D721Med (cell line): Measurements from ENCODE around the gene CHST15.

Experiments used
- DNase-seq: peaks from one replicate; pipeline ENCODE4 v3.0.0; 2011; ENCODE audit warnings: low spot score; ENCODE audit not compliant: insufficient read length
- FAIRE-seq: peaks from 2 replicates; lab custom pipeline; 2011; peaks lifted over from hg19 to GRCh38; lab: Jason Lieb, UNC
- CTCF ChIP-seq: IDR thresholded peaks from 2 replicates; pipeline ENCODE4 v1.5.1; 2012; ENCODE audit warnings: mild to moderate bottlenecking, control low read depth; ENCODE audit not compliant: insufficient read depth; ENCODE audit errors: missing control alignments

The CHST15 gene

GRCh38 chr10:124132876-124133275, 39.5 kb upstream of the CHST15 start:
- DNase-seq: no peak
- no peak for FAIRE-seq
- TF ChIP-seq CTCF: no peak

- TF ChIP-seq CTCF: no peak
- DNase-seq (no peak), FAIRE-seq (no peak)
Measured at GRCh38 chr10:124132306-124132705, 38.9 kb upstream of the CHST15 start.

DNA sequence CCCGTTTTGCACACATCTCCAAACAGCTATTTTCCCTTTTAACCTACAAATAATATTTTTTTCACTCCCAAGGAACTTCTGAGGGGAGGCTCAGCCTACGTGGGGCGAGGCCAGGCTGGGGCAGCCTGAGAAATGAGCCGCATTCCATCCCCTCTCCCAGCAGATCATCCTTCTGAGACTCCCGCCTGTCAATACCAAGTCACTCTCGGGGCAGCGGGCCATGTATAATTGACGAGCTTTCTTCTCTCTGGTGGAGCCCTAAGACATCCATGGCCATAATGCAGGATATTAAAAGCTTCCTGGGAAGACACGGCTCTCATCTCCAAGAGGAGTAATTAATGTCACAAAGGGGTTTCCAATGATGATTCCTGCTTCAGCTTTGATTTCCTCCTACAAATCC, 37.8 kb upstream of the CHST15 start:
- DNase-seq (no peak), FAIRE-seq (no peak)

DNA sequence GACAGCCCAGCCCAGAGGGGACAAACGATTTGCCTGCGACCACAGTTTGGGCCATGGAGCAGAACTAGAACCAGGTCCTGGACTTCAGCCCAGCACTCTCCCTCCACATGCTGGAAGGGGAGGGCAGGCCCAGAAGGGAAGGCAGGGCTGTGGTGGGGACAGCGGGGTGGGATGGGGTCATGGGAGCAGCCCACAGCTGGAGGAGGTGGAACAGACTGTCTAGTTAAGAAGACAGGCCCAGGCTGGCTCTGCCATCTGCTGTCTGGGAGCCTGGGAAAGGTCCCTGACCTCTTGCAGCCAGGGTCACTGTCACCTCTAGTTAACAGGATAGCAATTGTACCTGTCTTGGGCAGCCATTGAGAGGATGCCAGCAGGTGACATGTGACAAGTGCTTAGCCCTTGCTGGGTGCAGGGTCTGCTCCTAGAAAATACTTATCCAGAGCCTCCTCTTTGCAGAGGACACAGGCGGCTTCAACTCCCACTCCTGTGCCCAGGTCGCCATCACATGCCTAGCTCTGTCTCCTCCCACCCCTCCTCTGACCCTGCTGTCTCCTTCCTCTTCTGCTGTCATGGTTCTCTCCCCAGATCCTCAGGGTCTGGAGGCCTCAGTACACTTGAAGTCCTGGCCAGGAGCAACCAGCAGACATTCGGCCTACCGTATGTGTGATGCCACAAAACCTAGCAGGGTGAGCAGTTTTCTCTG, 37.0 kb upstream of the CHST15 start:
- no peak for FAIRE-seq
- no peak for TF ChIP-seq CTCF
- DNase-seq: no peak

More for the DNA sequence above, 37.8 kb upstream of the CHST15 start:
- TF ChIP-seq CTCF: no peak

DNA sequence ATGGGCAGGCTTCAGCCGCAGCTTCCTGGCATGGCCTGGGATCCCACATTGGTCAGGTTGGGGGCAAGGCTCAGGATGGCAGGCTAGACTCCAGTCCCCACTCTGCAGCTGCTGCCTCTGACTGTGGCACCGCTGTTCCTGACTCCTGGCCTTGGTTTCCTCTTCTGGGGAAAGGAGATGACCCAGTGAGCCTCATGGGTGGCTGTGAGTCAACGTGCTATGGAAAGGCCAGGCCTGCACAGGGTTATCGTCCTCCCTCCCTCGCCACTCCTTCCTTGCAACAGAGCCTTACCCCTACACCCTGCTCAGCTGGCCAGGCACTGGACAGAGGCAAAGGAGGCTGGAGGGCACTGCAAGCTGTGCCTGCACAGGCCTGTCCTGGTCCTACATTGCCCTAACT, 36.1 kb upstream of the CHST15 start:
- no peak for DNase-seq
- no peak for TF ChIP-seq CTCF
- no peak for FAIRE-seq

GRCh38 chr10:124128811-124129145, 35.4 kb upstream of the CHST15 start:
- no peak for DNase-seq

More at GRCh38 chr10:124128811-124129145, 35.4 kb upstream of the CHST15 start:
- no peak for TF ChIP-seq CTCF
- FAIRE-seq: no peak
